Fibroblast of villous mesenchyme (primary cell): ENCODE measurements around the gene KMT5C. TPM values are rescaled to one million over a fixed set of nuclear protein-coding genes. Genes with fewer than 3 reads are reported as not detected.

Experiments used
- DNase-seq: peaks from one replicate; pipeline ENCODE4 v3.0.0-alpha.2; 2010; ENCODE audit warnings: low read depth
- H3K4me3 ChIP-seq: 2 replicates; pipeline ENCODE4 v1.5.1; 2011; ENCODE audit warnings: low read depth, mild to moderate bottlenecking, low read length
- CTCF ChIP-seq: IDR thresholded peaks from 2 replicates; pipeline ENCODE4 v1.5.1; 2012; ENCODE audit warnings: low read depth, mild to moderate bottlenecking, low read length; ENCODE audit not compliant: insufficient read depth
- total RNA-seq: library from RNA; depleted of rRNA; stranded (reverse); fragments of >200 nt; gene quantifications from 2 replicates; pipeline ENCODE4 v1.2.3, GENCODE V29; 2012

KMT5C gene
- total RNA-seq, 1 donor = 6.9 TPM

- peak; percentile 69 for DNase-seq
- TF ChIP-seq CTCF = no peak
- peak overlapping the region; percentile 48 for H3K4me3 ChIP-seq
Measured at GRCh38 chr19:55383279-55384130, 43.8 kb downstream of the KMT5C start.

- H3K4me3 ChIP-seq = peak within 1 kb of the TSS; percentile 98
- no peak for DNase-seq
- TF ChIP-seq CTCF = no peak
Measured at GRCh38 chr19:55384131-55384919, 44.6 kb downstream of the KMT5C start, which contains the start of gene TMEM238. TSS of gene TMEM238 (minus strand) at chr19:55384292. CDS start at chr19:55384259, 33 bp downstream.

- peak overlapping the region; percentile 98 for H3K4me3 ChIP-seq
- TF ChIP-seq CTCF = no peak
- DNase-seq = peak; percentile 96
Measured at GRCh38 chr19:55384920-55385723, 45.4 kb downstream of the KMT5C start.

GRCh38 chr19:55385724-55386492 is 46.2 kb downstream of the KMT5C start, which contains the start of gene RPL28:
TSS of gene RPL28 (plus strand) at chr19:55385932. CDS start at chr19:55386358, 426 bp downstream.
- H3K4me3 ChIP-seq = peak within 1 kb of the TSS; percentile 98
- peak; percentile 98 for DNase-seq
- TF ChIP-seq CTCF = no peak

- H3K4me3 ChIP-seq = peak overlapping the region; percentile 98
- no peak for DNase-seq
- TF ChIP-seq CTCF = no peak
Measured at GRCh38 chr19:55386493-55386971, 46.9 kb downstream of the KMT5C start.
